Caco-2 (cell line): ENCODE results near the gene RPS6KA3. TPM values are rescaled to one million over a fixed set of nuclear protein-coding genes. Genes with fewer than 3 reads are reported as not detected.

ENCODE experiments used
- BruUV-seq: library from RNA; stranded (reverse); fragments of 400-500 nt; replicated peaks from 2 replicates; lab custom pipeline; 2021; lab: Mats Ljungman, UMichigan
- CTCF ChIA-PET: fragments of 300-600 bp; sonication (Branson Sonifier 250); formaldehyde crosslinking; loops from one replicate; lab custom pipeline; 2022; ENCODE audit warnings: antibody characterized with exemption; lab: Charles Lee
- POLR2A ChIA-PET: fragments of 300-600 bp; sonication (Branson Sonifier 250); formaldehyde crosslinking; loops from one replicate; lab custom pipeline; 2022; ENCODE audit warnings: antibody characterized with exemption; lab: Charles Lee
- DNase-seq, 2 experiments: peaks; one replicate each; pipeline versions ENCODE4 v3.0.0 to v3.0.0-alpha.2; 2020 to 2022
- H3K27me3 ChIP-seq: replicated peaks from 2 replicates; pipeline ENCODE4 v1.6.0; 2011; ENCODE audit warnings: low read length; ENCODE audit not compliant: control insufficient read depth, insufficient read depth
- H3K36me3 ChIP-seq: 2 replicates; pipeline ENCODE4 v1.5.1; 2011; ENCODE audit warnings: low read length; ENCODE audit not compliant: control insufficient read depth, insufficient read depth
- H3K4me1 ChIP-seq: fragments of 250-450 bp; sonication (Bioruptor Pico); 2 replicates; pipeline ENCODE4 v1.5.1; 2020; ENCODE audit warnings: mild to moderate bottlenecking
- H3K4me3 ChIP-seq: 2 replicates; pipeline ENCODE4 v1.5.1; 2011; ENCODE audit warnings: low read depth, mild to moderate bottlenecking, control low read depth, low read length
- H3K9me3 ChIP-seq: fragments of 250-450 bp; sonication (Bioruptor Pico); 2 replicates; pipeline ENCODE4 v1.5.1; 2020; ENCODE audit warnings: mild to moderate bottlenecking, moderate library complexity
- H3K27ac Mint-ChIP-seq: one replicate; pipeline ENCODE4 v1.8.0; 2022; ENCODE audit warnings: mixed read lengths; ENCODE audit not compliant: unreplicated experiment
- H3K27me3 Mint-ChIP-seq: one replicate; pipeline ENCODE4 v1.8.0; 2022; ENCODE audit warnings: mixed read lengths; ENCODE audit not compliant: insufficient read depth, unreplicated experiment
- H3K36me3 Mint-ChIP-seq: one replicate; pipeline ENCODE4 v1.8.0; 2022; ENCODE audit warnings: mild to moderate bottlenecking, mixed read lengths; ENCODE audit not compliant: insufficient read depth, unreplicated experiment
- H3K4me1 Mint-ChIP-seq: one replicate; pipeline ENCODE4 v1.8.0; 2022; ENCODE audit warnings: low read depth, mixed read lengths; ENCODE audit not compliant: unreplicated experiment
- H3K4me3 Mint-ChIP-seq: one replicate; pipeline ENCODE4 v1.8.0; 2022; ENCODE audit warnings: mild to moderate bottlenecking, moderate library complexity, mixed read lengths; ENCODE audit not compliant: unreplicated experiment
- H3K9me3 Mint-ChIP-seq: one replicate; pipeline ENCODE4 v1.8.0; 2022; ENCODE audit warnings: mixed read lengths; ENCODE audit not compliant: unreplicated experiment
- CTCF ChIP-seq, 2 experiments: fragments of 200-600 bp in 1 of 2; IDR thresholded peaks; 1 replicate in 1 of 2; 2 replicates in 1 of 2; pipeline versions ENCODE4 v1.5.1 to v1.8.0; 2011 to 2022; ENCODE audit warnings: antibody characterized with exemption in 1 of 2, control low read depth in 1 of 2, inconsistent platforms in 1 of 2, low read depth in 1 of 2, low read length in 1 of 2, mild to moderate bottlenecking in 1 of 2, moderate library complexity in 1 of 2; ENCODE audit not compliant: insufficient read depth in 1 of 2, severe bottlenecking in 1 of 2, unreplicated experiment in 1 of 2
- intact Hi-C: fragments of 100-400 bp; cut with micrococcal nuclease; formaldehyde crosslinking; loops from one replicate; pipeline ENCODE4 v1.10.0; 2022; ENCODE audit not compliant: unreplicated experiment
- total RNA-seq: library from RNA; stranded (reverse); gene quantifications from 2 replicates; pipeline ENCODE4 v1.2.3, GENCODE V29; 2022

RPS6KA3 gene
- total RNA-seq, 1 experiment from 2014 or later: 104 TPM

- H3K9me3 ChIP-seq: no peaks in the 10 kb centered on the region
- no peaks in the 10 kb centered on the region for H3K27me3 ChIP-seq
- DNase-seq: no peak
- Mint-ChIP-seq H3K27ac (no peak overlapping the region), H3K4me3 (no peak overlapping the region), H3K27me3 (no peaks in the 10 kb centered on the region), H3K36me3 (peaks cover 18% of the 10 kb centered on the region), H3K9me3 (no peaks in the 10 kb centered on the region), H3K4me1 (peaks cover 12% of the 10 kb centered on the region)
- peaks cover 12% of the 10 kb centered on the region for H3K4me1 ChIP-seq
- no TSS peak for BruUV-seq
- intact Hi-C loops: no loop called here
- POLR2A ChIA-PET: no interaction called here
- H3K36me3 ChIP-seq: no peaks in the 10 kb centered on the region
- no peak for TF ChIP-seq CTCF (IDR thresholded peaks at IDR 0.05; ENCODE audit: insufficient read depth in 1 of 2, low read depth in 1 of 2, low read length in 1 of 2, severe bottlenecking in 1 of 2, unreplicated experiment in 1 of 2)
- no peak overlapping the region for H3K4me3 ChIP-seq
- CTCF ChIA-PET: no interaction called here
Measured at GRCh38 chrX:20260885-20261284, 5.8 kb downstream of the RPS6KA3 start.

- peaks cover 5% of the 10 kb centered on the region for H3K4me1 Mint-ChIP-seq
Measured at GRCh38 chrX:20254712-20255299, 11.9 kb downstream of the RPS6KA3 start.

GRCh38 chrX:20253232-20253543, 13.5 kb downstream of the RPS6KA3 start:
- no peak overlapping the region for H3K4me3 Mint-ChIP-seq
- Histone ChIP-seq H3K27me3 (no peaks in the 10 kb centered on the region), H3K36me3 (no peaks in the 10 kb centered on the region; the same call in none of the 2 replicates), H3K4me3 (no peak overlapping the region), H3K9me3 (no peaks in the 10 kb centered on the region), H3K4me1 (0 out of 2 replicates have a peak, but pooled peaks cover 5% of the 10 kb centered on the region)
- no peaks in the 10 kb centered on the region for H3K27me3 Mint-ChIP-seq
- H3K27ac Mint-ChIP-seq: no peak overlapping the region
- H3K9me3 Mint-ChIP-seq: no peaks in the 10 kb centered on the region
- H3K36me3 Mint-ChIP-seq: peaks cover 45% of the 10 kb centered on the region
- intact Hi-C loops: loop anchor here (1.0 kb wide), 2 partner anchors 109 to 189 kb away; no protein-coding TSS in a partner anchor
- no TSS peak for BruUV-seq
- no peaks in the 10 kb centered on the region for H3K4me1 Mint-ChIP-seq
- CTCF ChIA-PET: interaction anchor here (0.7 to 0.8 kb wide), 2 partner anchors 109 to 183 kb away, joined by 5 to 6 read pairs; no protein-coding TSS in a partner anchor
- DNase-seq: no peak
- POLR2A ChIA-PET: no interaction called here
- TF ChIP-seq CTCF (IDR thresholded peaks at IDR 0.05; ENCODE audit: insufficient read depth in 1 of 2, low read depth in 1 of 2, low read length in 1 of 2, severe bottlenecking in 1 of 2, unreplicated experiment in 1 of 2): no peak

More at GRCh38 chrX:20254712-20255299, 11.9 kb downstream of the RPS6KA3 start:
- intact Hi-C loops: no loop called here
- Histone ChIP-seq H3K9me3 (no peaks in the 10 kb centered on the region), H3K4me1 (no peaks in the 10 kb centered on the region), H3K27me3 (no peaks in the 10 kb centered on the region), H3K36me3 (no peaks in the 10 kb centered on the region; the same call in none of the 2 replicates), H3K4me3 (no peak overlapping the region)
- ChIA-PET POLR2A (no interaction called here), CTCF (no interaction called here)
- H3K27ac Mint-ChIP-seq: no peak overlapping the region
- no peaks in the 10 kb centered on the region for H3K27me3 Mint-ChIP-seq
- H3K9me3 Mint-ChIP-seq: no peaks in the 10 kb centered on the region
- TF ChIP-seq CTCF (IDR thresholded peaks at IDR 0.05; ENCODE audit: insufficient read depth in 1 of 2, low read depth in 1 of 2, low read length in 1 of 2, severe bottlenecking in 1 of 2, unreplicated experiment in 1 of 2): no peak
- no TSS peak for BruUV-seq
- peaks cover 35% of the 10 kb centered on the region for H3K36me3 Mint-ChIP-seq
- DNase-seq: no peak
- H3K4me3 Mint-ChIP-seq: no peak overlapping the region
